ENCODE measurements around the gene PPM1F. TPM values are rescaled to one million over a fixed set of nuclear protein-coding genes. Genes with fewer than 3 reads are reported as not detected.

Gene PPM1F
- total RNA-seq, 1 donor from 2014 or later: 40.1 TPM

DNA sequence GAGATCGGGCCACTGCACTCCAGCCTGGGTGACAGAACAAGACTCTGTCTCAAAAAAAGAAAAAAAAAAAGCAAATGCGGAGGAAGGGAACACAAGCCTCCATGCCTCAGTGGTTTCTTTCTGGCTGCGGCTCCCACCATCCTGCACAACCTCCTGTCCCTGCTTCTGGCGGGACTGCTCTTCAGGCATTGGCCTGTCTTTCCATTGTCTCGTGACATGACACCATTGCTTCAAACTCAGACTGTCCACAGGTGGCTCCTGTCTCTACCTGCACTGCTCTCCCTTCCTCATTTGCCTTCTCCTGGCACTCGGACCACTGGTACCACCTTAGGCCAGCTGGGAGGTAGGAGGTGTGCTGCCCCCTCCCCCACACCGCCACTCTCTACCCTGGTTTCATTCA is 10.6 kb upstream of the PPM1F start:
- DNase-seq: no peak
- peaks cover 3% of the 10 kb centered on the region for H3K27me3 Mint-ChIP-seq (ENCODE audit: unreplicated experiment)
- no peaks in the 10 kb centered on the region for H3K36me3 Mint-ChIP-seq (ENCODE audit: unreplicated experiment)
- no peak overlapping the region for H3K4me3 Mint-ChIP-seq (ENCODE audit: unreplicated experiment)
- H3K4me1 Mint-ChIP-seq (ENCODE audit: low read depth, unreplicated experiment): no peaks in the 10 kb centered on the region
- TF ChIP-seq CTCF (IDR thresholded peaks at IDR 0.05; ENCODE audit: partially characterized antibody, unreplicated experiment): no peak
- no peak overlapping the region for H3K27ac Mint-ChIP-seq (ENCODE audit: unreplicated experiment)
- H3K9me3 Mint-ChIP-seq (ENCODE audit: unreplicated experiment): peaks cover 4% of the 10 kb centered on the region

GRCh38 chr22:21962655-21962949 is 10.0 kb upstream of the PPM1F start:
- no peak for TF ChIP-seq CTCF (IDR thresholded peaks at IDR 0.05; ENCODE audit: partially characterized antibody, unreplicated experiment)
- Mint-ChIP-seq H3K9me3 (ENCODE audit: unreplicated experiment) (peaks cover 4% of the 10 kb centered on the region), H3K4me1 (ENCODE audit: low read depth, unreplicated experiment) (no peaks in the 10 kb centered on the region), H3K4me3 (ENCODE audit: unreplicated experiment) (no peak overlapping the region), H3K36me3 (ENCODE audit: unreplicated experiment) (no peaks in the 10 kb centered on the region), H3K27ac (ENCODE audit: unreplicated experiment) (no peak overlapping the region), H3K27me3 (ENCODE audit: unreplicated experiment) (peaks cover 3% of the 10 kb centered on the region)
- DNase-seq: no peak

- H3K4me1 Mint-ChIP-seq (ENCODE audit: low read depth, unreplicated experiment): no peaks in the 10 kb centered on the region
- no peak for TF ChIP-seq CTCF (IDR thresholded peaks at IDR 0.05; ENCODE audit: partially characterized antibody, unreplicated experiment)
- H3K27ac Mint-ChIP-seq (ENCODE audit: unreplicated experiment): no peak overlapping the region
- H3K9me3 Mint-ChIP-seq (ENCODE audit: unreplicated experiment): peaks cover under 1% of the 10 kb centered on the region
- H3K36me3 Mint-ChIP-seq (ENCODE audit: unreplicated experiment): no peaks in the 10 kb centered on the region
- no peak overlapping the region for H3K4me3 Mint-ChIP-seq (ENCODE audit: unreplicated experiment)
- H3K27me3 Mint-ChIP-seq (ENCODE audit: unreplicated experiment): peaks cover 3% of the 10 kb centered on the region
- no peak for DNase-seq
These were observed 9.4 kb upstream of the PPM1F start for GRCh38 chr22:21961886-21962654.

- no peak overlapping the region for H3K4me3 Mint-ChIP-seq (ENCODE audit: unreplicated experiment)
- no peaks in the 10 kb centered on the region for H3K4me1 Mint-ChIP-seq (ENCODE audit: low read depth, unreplicated experiment)
- no peak for TF ChIP-seq CTCF (IDR thresholded peaks at IDR 0.05; ENCODE audit: partially characterized antibody, unreplicated experiment)
- peaks cover 3% of the 10 kb centered on the region for H3K27me3 Mint-ChIP-seq (ENCODE audit: unreplicated experiment)
- H3K9me3 Mint-ChIP-seq (ENCODE audit: unreplicated experiment): no peaks in the 10 kb centered on the region
- H3K27ac Mint-ChIP-seq (ENCODE audit: unreplicated experiment): no peak overlapping the region
- H3K36me3 Mint-ChIP-seq (ENCODE audit: unreplicated experiment): no peaks in the 10 kb centered on the region
- no peak for DNase-seq
These were observed 8.6 kb upstream of the PPM1F start for GRCh38 chr22:21961127-21961867.
